Common myeloid progenitor, CD34-positive (primary cell): ENCODE results near the gene KCNMB1. TPM values are rescaled to one million over a fixed set of nuclear protein-coding genes. Genes with fewer than 3 reads are reported as not detected.

Experiments used
- CTCF ChIA-PET: fragments of 350-600 bp; sonication (Branson Sonifier 250); formaldehyde crosslinking; loops from one replicate; lab custom pipeline; 2021; ENCODE audit warnings: antibody characterized with exemption; lab: Charles Lee
- POLR2A ChIA-PET: fragments of 350-600 bp; sonication (Branson Sonifier 250); formaldehyde crosslinking; loops from one replicate; lab custom pipeline; 2021; ENCODE audit warnings: antibody characterized with exemption; lab: Charles Lee
- DNase-seq, 3 donors: peaks; one replicate each; pipeline versions ENCODE4 v3.0.0 to v3.0.0-alpha.2; 2013
- H3K27ac ChIP-seq, 2 experiments: 1 replicate in 1 of 2; 2 replicates in 1 of 2; pipeline ENCODE4 v1.7.0; 2013; ENCODE audit warnings: inconsistent platforms in 2 of 2, low read length in 2 of 2, mild to moderate bottlenecking in 2 of 2, low read depth in 1 of 2, moderate library complexity in 1 of 2; ENCODE audit not compliant: severe bottlenecking in 2 of 2, insufficient read depth in 1 of 2, poor library complexity in 1 of 2
- H3K27me3 ChIP-seq, 5 experiments: replicated peaks in 2 of 5; 1 replicate in 3 of 5; 2 replicates in 2 of 5; pipeline versions ENCODE4 v1.6.1 to v1.7.0; 2013; ENCODE audit warnings: low read length in 4 of 5, mild to moderate bottlenecking in 2 of 5, moderate library complexity in 2 of 5, inconsistent platforms in 1 of 5; ENCODE audit not compliant: insufficient read depth in 5 of 5, control insufficient read depth in 4 of 5
- H3K36me3 ChIP-seq, 4 experiments: 1 replicate in 2 of 4; 2 replicates in 2 of 4; pipeline versions ENCODE4 v1.6.1 to v1.7.0; 2013; ENCODE audit warnings: low read length in 3 of 4, control low read depth in 1 of 4, mild to moderate bottlenecking in 1 of 4; ENCODE audit not compliant: control insufficient read depth in 4 of 4, insufficient read depth in 4 of 4
- H3K4me1 ChIP-seq, 4 experiments: 1 replicate in 3 of 4; 2 replicates in 1 of 4; pipeline versions ENCODE4 v1.6.1 to v1.7.1; 2013; ENCODE audit warnings: low read length in 3 of 4, mild to moderate bottlenecking in 3 of 4, control low read depth in 1 of 4, inconsistent platforms in 1 of 4, moderate library complexity in 1 of 4; ENCODE audit not compliant: control insufficient read depth in 4 of 4, insufficient read depth in 4 of 4; ENCODE audit errors: control extremely low read depth in 1 of 4
- H3K4me3 ChIP-seq, 7 experiments: 1 replicate in 4 of 7; 2 replicates in 3 of 7; pipeline versions ENCODE4 v1.5.1 to v1.7.0; 2013; ENCODE audit warnings: mild to moderate bottlenecking in 7 of 7, low read length in 6 of 7, moderate library complexity in 6 of 7, inconsistent platforms in 2 of 7, low read depth in 2 of 7, control low read depth in 1 of 7; ENCODE audit not compliant: insufficient read depth in 4 of 7, control insufficient read depth in 1 of 7; ENCODE audit errors: extremely low read depth in 1 of 7
- H3K9me3 ChIP-seq, 5 experiments: 1 replicate in 4 of 5; 2 replicates in 1 of 5; pipeline versions ENCODE4 v1.6.1 to v1.7.1; 2013; ENCODE audit warnings: low read length in 4 of 5, mild to moderate bottlenecking in 2 of 5, inconsistent platforms in 1 of 5, low read depth in 1 of 5, moderate library complexity in 1 of 5; ENCODE audit not compliant: control insufficient read depth in 4 of 5, insufficient read depth in 2 of 5; ENCODE audit errors: control extremely low read depth in 1 of 5
- WGBS: methylation state at CpG from one replicate; pipeline ENCODE4 v1.1.5; 2013; ENCODE audit not compliant: insufficient coverage; 5-methylcytosine and 5-hydroxymethylcytosine counted together
- polyA plus RNA-seq: library from polyadenylated mRNA; unstranded; fragments of 120-200 nt; gene quantifications from one replicate; pipeline ENCODE4 v1.2.1, GENCODE V29; 2013

The KCNMB1 gene, protein sequence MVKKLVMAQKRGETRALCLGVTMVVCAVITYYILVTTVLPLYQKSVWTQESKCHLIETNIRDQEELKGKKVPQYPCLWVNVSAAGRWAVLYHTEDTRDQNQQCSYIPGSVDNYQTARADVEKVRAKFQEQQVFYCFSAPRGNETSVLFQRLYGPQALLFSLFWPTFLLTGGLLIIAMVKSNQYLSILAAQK
- 0.73 TPM for polyA plus RNA-seq

DNA sequence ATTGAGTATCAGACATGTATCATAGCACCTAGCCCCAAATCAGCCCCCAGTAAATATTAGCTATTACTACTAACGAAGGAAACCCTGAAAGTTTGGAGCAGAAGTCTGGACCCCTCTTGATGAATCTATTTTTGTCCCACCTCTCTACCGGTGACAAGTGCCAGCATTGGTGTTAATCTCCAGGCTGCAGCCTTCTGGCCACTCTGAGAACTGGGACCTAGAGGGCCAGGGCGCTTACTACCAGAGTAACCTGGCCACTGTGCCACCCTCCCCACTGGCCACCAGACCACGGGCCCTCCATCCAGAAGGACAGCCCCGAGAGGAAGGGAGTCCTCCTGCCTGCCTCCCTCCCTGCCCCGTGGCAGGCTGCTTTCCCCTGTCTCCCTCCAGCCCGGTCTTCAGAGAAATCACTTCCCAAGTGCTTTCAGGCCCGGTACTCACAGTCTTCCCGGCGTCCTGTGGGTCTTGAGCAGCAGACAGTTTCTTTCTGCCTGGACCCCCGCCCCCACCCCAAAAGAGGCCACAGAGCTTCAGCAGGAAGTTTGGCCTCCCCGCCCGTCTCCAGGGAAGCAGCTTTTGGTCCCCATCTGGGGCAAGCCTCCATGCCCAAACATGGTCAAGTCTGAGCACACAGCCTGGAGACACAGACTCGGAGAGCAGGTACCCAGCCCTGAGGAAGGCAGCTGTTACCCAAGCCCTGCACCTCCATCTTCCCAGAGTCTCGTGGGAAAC lies at the start of gene KCNMB1:
TSS of gene KCNMB1 (minus strand) at position 550 of the 732 bp plus-strand sequence. CDS start 3,920 bp downstream, outside the sequence.
- WGBS: 7% methylated on average over 15 of the region's 15 CpGs
- Histone ChIP-seq H3K9me3 (no peaks in the 10 kb centered on the region), H3K27me3 (no peaks in the 10 kb centered on the region), H3K4me1 (peaks cover 0 to 30% (median 23%) of the 10 kb centered on the region in 4 experiments), H3K36me3 (no peaks in the 10 kb centered on the region), H3K27ac (no peak within 1 kb of the TSS), H3K4me3 (peak within 1 kb of the TSS in 5 of 7 experiments; percentile 29 to 71 (median 37))
- ChIA-PET POLR2A (no interaction called here), CTCF (interaction anchor here (0.7 to 2.3 kb wide), 10 partner anchors 9 to 122 kb away, joined by 3 to 9 read pairs (median 4); no protein-coding TSS in a partner anchor)
- DNase-seq: peak in 2 of 3 donors; percentile 14 to 26

DNA sequence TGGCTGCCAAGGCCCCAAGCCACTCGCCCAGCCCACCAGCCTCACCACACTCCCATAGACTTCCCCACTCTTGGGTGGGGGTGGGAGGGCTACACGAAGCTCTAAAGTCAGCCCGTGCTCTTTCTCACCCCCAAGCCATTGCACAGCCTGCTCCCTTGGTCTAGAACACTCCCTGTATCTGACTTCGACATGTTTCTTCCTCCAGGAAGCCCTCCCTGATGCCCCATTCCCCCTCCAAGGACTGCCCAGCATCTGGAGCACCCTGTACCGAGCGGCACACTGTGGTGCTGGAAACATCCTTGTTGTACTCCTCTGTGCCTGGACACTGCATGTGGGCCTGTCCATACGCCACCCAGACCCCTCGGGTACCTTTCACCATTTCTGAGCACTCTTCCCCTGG lies 49.4 kb upstream of the KCNMB1 start:
- Histone ChIP-seq H3K4me1 (peaks cover 0 to 3% (median 0%) of the 10 kb centered on the region in 4 experiments), H3K9me3 (no peaks in the 10 kb centered on the region), H3K36me3 (no peaks in the 10 kb centered on the region), H3K27ac (no peak overlapping the region), H3K4me3 (no peak overlapping the region), H3K27me3 (peaks cover 0 to 6% (median 0%) of the 10 kb centered on the region in 5 experiments)
- POLR2A ChIA-PET: no interaction called here
- CTCF ChIA-PET: interaction anchor here (0.8 to 2.4 kb wide), 8 partner anchors 54 to 195 kb away, joined by 3 to 14 read pairs (median 4); no protein-coding TSS in a partner anchor
- WGBS: 96% methylated on average over 6 of the region's 8 CpGs
- no peak for DNase-seq

DNA sequence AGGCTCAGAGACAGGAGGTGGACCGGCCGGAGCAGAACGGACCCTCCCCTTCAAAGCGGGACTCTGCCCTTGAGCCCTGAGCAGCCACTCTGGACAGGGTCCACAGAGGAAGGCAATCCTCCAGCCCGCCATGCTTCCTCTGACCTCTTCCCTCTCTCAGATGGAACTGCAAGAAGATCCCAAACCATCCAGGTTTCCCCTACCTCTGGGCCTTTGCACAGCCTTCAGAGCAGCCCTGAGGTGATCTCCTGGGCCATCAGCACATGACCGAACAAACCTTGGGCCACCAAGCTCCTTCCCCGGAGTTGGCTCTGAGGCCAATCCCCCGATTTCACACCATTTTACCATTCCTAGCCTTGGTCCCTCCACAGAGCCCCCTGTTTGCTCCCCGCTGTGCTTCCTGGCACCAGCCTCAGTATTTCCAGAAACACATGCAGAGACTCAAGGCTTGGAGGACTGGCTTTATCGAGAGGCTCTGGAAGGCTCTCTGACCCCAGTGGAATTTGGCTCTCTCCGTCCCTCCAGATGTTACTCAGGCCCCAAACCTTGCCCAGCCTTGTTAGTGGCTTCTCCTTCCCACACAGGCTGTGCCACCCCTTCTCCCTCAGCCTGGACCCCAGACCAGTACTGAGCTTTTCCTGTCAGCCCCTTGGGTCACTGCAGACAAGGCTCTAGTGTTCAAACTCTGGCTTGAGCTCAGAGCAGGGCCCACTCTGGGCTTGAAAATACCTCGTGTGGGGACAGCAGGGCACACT lies 48.6 kb upstream of the KCNMB1 start:
- ChIA-PET POLR2A (no interaction called here), CTCF (interaction anchor here (0.8 to 2.4 kb wide), 7 partner anchors 55 to 196 kb away, joined by 3 to 14 read pairs (median 5); no protein-coding TSS in a partner anchor)
- Histone ChIP-seq H3K36me3 (no peaks in the 10 kb centered on the region), H3K4me1 (peaks cover 0 to 3% (median 0%) of the 10 kb centered on the region in 4 experiments), H3K27ac (no peak overlapping the region), H3K9me3 (peaks cover 0 to 2% (median 0%) of the 10 kb centered on the region in 5 experiments), H3K4me3 (no peak overlapping the region), H3K27me3 (peaks cover 0 to 6% (median 0%) of the 10 kb centered on the region in 5 experiments)
- 99% methylated on average over 10 of the region's 12 CpGs for WGBS
- no peak for DNase-seq

DNA sequence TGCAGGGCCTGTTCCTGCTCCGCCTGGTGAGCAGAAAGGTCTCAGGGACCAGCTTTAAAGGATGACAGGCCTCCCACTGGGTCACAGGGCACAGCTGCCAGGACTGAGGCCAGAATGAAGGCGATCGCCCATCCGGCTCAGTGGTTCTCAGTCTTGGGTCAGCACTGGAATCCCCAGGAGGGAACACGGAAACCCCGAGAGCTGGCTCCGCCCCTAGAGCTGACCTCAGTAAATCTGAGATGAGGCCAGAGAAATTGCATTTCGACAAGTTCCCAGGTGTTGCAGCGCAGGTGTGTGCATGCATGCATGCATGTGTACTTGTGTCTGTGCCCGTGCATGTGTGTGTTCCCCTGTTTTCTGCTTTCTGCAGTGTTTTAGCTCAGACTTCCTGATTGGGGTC lies 47.2 kb upstream of the KCNMB1 start:
- WGBS: 97% methylated on average over 10 of the region's 10 CpGs

DNA sequence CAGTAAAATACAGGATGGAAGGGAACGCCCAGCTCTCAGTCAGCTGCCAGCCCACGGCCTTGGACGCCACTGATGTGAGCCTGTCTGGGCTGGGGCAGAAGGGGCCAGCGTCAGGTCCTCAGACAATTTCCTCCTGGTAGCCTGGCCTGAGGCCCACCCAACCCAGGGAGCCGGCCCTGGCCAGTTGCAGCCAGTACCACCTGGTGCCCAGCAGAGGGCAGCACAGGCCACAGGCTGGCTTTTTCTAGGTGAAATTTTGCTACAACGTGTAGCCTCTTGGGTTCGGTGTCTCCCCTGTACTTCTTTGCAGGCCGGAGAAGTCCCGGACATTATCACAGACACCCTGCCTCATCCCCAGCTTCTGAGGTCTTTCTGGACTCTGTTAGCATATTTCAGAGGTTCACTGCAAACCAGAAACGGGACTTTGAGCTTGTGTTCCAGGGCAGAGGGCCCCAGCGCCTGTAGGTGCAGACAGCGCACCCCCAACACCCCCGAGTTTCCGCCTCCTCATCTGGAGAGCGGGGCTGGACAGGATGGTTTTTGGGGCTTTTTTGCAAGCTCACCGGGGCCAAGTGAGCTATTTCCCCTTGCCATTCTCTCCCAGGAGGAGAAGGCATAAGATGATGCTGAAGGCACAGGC lies 45.9 kb upstream of the KCNMB1 start:
- no peak overlapping the region for H3K27ac ChIP-seq
- ChIA-PET CTCF (interaction anchor here (0.6 to 6.1 kb wide), 26 partner anchors 9 to 342 kb away, joined by 3 to 112 read pairs (median 4); no protein-coding TSS in a partner anchor), POLR2A (no interaction called here)
- H3K4me1 ChIP-seq: peaks cover 0 to 3% (median 0%) of the 10 kb centered on the region in 4 experiments
- no peak overlapping the region for H3K4me3 ChIP-seq
- H3K27me3 ChIP-seq: peaks cover 0 to 6% (median 0%) of the 10 kb centered on the region in 5 experiments
- WGBS: 43% methylated on average over 16 of the region's 16 CpGs
- no peaks in the 10 kb centered on the region for H3K36me3 ChIP-seq
- peak; percentile 54 to 76 (median 66) for DNase-seq
- peaks cover 0 to 4% (median 0%) of the 10 kb centered on the region in 5 experiments for H3K9me3 ChIP-seq

More for the DNA sequence above, 47.2 kb upstream of the KCNMB1 start:
- no peak for DNase-seq
- Histone ChIP-seq H3K36me3 (no peaks in the 10 kb centered on the region), H3K27ac (no peak overlapping the region), H3K27me3 (peaks cover 0 to 6% (median 0%) of the 10 kb centered on the region in 5 experiments), H3K4me3 (no peak overlapping the region), H3K9me3 (peaks cover 0 to 4% (median 0%) of the 10 kb centered on the region in 5 experiments), H3K4me1 (peaks cover 0 to 3% (median 0%) of the 10 kb centered on the region in 4 experiments)
- CTCF ChIA-PET: interaction anchor here (0.9 to 5.2 kb wide), 8 partner anchors 10 to 340 kb away, joined by 3 to 39 read pairs (median 4); no protein-coding TSS in a partner anchor
- POLR2A ChIA-PET: no interaction called here

DNA sequence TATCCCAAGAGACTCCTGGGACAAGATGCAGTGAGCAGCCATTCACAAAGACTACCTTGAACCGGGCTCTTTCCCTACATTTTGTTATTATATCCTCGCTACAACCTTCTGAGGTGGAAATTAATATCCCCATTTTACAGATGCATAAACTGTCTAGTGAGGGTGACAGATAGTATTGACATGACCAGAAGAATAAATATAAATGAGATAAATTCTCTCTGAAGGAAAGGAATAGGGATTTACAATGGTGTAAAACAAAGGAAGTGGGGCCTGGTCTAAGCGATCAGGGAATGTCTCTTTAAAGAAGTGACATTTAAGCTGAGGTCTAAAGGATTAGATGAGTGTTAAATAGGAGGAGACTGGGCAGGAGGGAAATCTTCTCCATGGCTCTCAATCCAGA lies 43.5 kb upstream of the KCNMB1 start:
- WGBS: no CpG with 5 or more reads among the region's 3 CpGs
- ChIA-PET POLR2A (no interaction called here), CTCF (interaction anchor here (1.5 to 6.1 kb wide), 6 partner anchors 11 to 200 kb away, joined by 5 to 112 read pairs (median 41); no protein-coding TSS in a partner anchor)
- no peak for DNase-seq
- Histone ChIP-seq H3K27ac (no peak overlapping the region), H3K9me3 (peaks cover 0 to 4% (median 0%) of the 10 kb centered on the region in 5 experiments), H3K4me3 (no peak overlapping the region), H3K36me3 (no peaks in the 10 kb centered on the region), H3K27me3 (peaks cover 0 to 4% (median 0%) of the 10 kb centered on the region in 5 experiments), H3K4me1 (peaks cover 0 to 13% (median 7%) of the 10 kb centered on the region in 4 experiments)
